HG03103 (cell line): ENCODE data around the gene AJAP1.

ENCODE experiments used
- ATAC-seq: cut with Tn5 transposase; IDR thresholded peaks from one replicate; pipeline ENCODE4 v1.9.1; 2021; ENCODE audit warnings: low read depth; ENCODE audit not compliant: unreplicated experiment

Gene AJAP1

GRCh38 chr1:4797429-4797828 is 143.0 kb downstream of the AJAP1 start:
- ATAC-seq, result no peak

DNA sequence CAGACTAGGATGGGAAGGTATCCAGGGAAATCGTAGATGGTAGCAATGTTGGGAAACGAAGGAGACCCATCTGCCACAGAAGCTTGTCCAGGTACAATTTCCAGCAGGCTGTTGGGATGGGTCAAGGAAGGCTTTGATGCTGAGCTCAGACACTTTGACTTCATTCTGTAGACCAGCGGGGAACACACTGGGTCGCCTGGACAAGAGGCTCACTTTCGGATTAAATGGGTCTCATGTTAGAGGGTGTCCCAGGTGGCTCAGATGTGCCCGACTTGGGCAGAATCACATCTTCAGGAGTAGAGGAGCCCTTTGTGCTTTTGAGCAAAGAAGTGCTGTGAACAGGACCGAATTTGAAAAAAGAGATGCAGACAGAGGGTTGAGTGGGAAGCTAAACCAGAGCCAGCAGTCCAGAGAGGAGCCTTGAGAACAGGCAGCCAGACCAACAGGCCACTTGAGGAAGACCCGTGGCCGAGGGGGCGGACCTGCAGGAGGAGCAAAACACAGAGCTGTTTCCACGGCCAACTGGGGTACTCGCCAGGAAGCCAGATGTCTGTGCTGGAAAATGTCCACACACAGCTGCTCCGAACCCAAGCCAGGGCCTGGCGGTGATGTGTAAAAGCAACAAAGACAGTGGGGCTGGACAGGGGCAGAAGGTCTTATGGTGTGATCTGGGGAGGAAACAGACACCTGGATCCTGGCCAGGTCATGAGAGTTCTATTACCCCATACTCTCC is 146.9 kb downstream of the AJAP1 start:
- ATAC-seq, result no peak

GRCh38 chr1:4802024-4802423 is 147.6 kb downstream of the AJAP1 start:
- no peak for ATAC-seq

DNA sequence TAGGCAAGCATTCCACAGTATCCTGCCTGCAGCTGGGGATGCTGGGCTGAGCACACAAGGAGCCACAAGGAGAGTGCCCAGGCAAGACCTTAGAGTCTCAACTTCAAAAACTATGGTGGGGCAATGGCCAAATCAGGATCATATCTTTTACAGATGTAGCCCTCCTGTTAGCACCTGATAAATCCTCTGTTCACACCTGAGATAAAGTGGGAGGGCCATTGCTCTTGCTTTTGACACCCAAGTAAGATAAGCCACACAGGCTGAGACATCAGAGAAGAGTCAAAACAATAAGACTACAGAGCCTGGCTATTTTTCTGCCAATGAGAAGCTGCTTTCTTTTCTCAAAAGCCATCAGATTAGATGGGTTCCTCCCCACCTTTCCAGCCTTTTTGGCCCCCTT is 148.9 kb downstream of the AJAP1 start:
- ATAC-seq, result no peak

DNA sequence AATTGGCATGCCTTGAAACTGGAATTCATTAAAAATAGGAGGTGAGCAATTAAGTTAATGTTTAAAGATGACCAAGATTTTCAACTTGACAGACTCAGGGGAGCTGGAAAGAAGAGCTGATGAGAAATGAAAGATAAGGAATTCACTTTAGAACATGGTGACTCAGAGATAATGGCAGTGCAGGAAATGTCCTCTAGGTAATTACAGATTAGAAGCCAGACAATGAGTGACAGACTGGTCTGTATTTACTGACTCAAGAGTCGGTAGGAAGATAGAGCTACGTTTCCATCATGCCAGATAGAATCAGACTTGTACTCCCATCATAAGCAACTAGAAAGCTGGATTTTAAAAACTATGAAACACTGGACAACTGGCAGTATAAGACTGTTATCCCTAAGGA is 151.6 kb downstream of the AJAP1 start:
- no peak for ATAC-seq

GRCh38 chr1:4820543-4820942 is 166.1 kb downstream of the AJAP1 start:
- no peak for ATAC-seq

- ATAC-seq, result peak; percentile 52
Observed at GRCh38 chr1:4825800-4826450, 171.5 kb downstream of the AJAP1 start.

DNA sequence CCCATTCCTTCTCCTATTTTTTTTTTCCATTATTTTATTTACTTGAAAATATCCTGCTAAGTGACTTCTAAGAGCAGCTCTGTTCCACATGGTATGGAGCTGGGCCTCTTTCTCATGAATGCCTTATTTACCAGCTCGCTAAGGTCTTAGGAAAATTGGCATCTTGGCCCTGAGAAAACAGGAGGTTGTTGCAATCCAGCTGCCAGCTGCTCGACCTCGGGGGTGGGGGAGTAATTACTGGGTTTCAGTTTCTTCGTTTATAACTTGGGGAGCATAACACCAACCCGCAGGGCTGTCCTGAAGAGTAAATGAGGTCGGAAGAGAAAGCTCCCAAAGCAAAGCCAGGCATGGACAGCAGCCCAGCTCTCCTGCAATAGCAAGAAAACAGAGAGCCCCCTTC is 176.3 kb downstream of the AJAP1 start:
- ATAC-seq, result no peak

- ATAC-seq, result no peak
Observed at GRCh38 chr1:4836574-4836973, 182.2 kb downstream of the AJAP1 start.

DNA sequence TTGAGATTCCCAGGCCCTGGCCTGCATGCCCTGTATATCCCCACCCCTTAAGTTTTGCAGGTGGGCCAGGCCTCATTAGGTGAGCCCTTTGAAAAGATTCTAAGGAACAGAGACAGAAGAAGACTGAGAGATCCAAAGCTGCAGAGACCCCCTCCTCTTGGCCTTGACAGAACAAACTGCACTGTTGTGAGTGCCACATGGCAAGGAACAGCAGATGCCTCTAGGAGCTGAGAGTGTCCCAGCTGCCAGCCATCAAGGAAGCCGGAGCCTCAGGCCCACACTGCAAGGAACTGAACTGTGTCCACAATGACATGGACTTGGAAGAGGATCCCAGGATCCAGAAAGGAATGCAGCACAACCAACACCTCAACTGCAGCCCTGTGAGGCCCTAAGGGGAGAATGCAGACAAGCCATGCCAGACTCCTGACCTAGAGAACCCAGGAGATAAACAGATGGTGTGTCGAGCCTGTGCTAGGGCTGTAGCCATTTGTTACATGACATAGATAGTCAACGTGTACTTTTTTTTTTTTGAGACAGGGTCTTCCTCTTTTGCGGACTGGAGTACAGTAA is 182.7 kb downstream of the AJAP1 start:
- no peak for ATAC-seq

DNA sequence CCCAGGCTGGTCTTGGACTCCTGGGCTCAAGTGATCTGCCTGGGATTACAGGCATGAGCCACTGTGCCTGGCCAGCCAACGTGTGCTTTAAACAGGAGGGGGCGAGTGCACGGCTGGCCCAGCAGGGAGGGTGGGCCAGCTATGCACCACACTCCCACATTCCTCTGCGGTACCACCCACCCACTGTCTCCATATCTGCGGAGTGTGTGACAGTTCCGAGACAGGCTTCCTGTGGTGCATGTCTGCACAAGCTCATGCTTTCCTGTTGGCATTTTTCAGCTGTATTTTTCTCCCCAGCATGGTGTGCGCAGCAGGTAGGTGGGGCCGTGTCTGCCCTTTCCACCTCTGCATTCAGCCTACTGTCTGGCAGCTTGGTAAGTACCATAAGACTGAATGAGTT is 183.3 kb downstream of the AJAP1 start:
- no peak for ATAC-seq

- ATAC-seq, result no peak
Observed at GRCh38 chr1:4838231-4838630, 183.8 kb downstream of the AJAP1 start.
